ENCODE results near the gene C1QTNF6.
A peak's percentile ranks its signal among the peaks of the same experiment; 100 is the strongest.

Gene C1QTNF6

DNA sequence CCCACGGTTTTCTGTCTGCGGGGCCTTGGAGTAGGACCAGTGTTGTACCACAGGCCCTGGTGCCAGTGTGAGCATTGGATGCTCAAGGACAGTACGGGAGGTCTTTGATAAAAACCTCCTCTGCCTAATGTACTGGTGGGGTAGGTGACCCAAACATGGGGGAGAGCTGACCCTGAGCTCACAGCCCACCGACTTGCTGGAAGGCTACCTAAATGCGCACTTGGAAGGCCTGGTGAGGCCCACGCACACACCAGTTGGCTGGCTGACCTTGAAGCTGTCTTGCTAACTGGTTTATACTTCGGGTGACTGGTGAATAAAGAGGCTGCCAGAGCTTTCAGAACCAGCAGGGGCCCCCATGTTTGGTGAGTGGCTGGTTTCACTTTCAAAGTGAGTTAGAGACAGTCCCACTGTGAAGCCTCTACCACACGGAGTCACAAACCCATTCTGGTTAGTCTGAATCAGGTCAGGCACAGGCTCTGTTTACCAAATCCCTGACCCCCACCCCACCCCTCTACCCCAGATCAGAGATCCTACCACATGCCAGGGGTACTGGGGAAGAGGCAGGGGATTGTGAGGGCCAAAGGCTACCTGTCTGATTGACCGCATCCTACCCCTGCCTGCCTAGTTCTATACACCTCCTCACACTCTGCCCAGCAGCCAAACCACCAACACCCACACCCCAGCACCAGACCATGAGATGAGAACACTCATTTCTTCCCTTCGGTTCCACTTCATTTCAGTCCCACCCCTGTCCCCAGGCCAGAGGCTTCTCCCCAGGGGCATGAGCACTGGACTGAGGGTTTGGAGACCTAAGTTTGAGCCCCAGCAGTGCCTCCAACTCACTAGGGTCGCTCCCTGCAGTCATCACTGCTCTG is 25.6 kb downstream of the C1QTNF6 start:
- peak in 2 of 3 experiments; percentile 72 to 76 for DNase-seq (ENCODE audit: low read depth in 3 of 3)

DNA sequence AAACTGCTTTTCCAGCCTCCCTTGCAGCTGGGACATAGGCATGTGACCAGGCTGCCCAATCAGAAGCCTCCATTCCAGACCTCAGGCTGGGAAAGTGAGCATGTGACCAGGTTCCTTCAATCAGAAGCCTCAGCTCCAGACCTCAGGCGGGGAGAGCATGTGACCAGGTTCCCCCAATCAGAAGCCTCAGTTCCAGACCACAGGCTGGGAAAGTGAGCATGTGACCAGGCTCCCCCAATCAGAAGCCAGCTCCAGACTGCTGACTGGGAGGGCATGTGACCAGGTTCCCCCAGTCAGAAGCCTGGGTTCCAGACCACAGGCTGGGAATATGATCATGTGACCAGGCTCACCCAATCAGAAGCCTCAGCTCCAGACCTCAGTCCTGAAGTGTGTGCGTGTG is 26.6 kb downstream of the C1QTNF6 start:
- no peak for DNase-seq (ENCODE audit: low read depth in 3 of 3)

DNA sequence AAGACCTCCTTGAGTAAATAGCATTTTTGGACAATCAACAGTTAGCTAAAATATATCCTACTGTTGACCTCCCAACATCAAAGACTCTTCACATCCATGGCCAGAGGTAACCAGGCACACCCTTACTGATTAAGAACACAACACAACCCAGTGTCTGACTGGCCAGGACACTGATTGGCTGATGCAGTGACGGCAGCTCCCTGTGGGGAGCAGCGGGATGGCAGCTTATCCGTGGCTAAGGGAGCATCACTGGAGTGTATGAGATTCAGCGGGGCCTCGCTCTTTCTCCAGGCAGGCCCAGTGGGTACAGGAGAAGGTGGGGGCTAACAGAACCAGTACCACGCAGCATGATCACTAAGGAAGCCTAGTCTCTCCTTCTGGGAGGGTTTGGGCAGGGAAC is 28.0 kb downstream of the C1QTNF6 start:
- no peak for DNase-seq (ENCODE audit: low read depth in 3 of 3)

DNA sequence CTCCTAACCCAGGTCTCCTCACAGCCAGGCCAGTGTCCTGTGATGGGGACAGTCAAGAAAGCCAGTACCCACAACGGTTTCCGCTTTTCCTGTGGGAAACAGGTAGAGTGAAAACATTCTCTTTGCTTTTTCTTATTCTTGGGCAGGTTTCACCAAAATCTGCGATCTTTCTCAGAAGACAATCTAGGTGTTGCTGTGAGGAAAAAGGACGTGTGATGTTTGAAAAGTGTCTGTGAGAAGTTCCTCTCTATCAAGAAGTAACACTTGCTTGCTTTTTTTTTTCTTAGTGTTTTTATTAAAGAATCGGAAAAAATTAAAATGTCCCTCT is 29.1 kb downstream of the C1QTNF6 start:
- DNase-seq (ENCODE audit: low read depth in 3 of 3): no peak

DNA sequence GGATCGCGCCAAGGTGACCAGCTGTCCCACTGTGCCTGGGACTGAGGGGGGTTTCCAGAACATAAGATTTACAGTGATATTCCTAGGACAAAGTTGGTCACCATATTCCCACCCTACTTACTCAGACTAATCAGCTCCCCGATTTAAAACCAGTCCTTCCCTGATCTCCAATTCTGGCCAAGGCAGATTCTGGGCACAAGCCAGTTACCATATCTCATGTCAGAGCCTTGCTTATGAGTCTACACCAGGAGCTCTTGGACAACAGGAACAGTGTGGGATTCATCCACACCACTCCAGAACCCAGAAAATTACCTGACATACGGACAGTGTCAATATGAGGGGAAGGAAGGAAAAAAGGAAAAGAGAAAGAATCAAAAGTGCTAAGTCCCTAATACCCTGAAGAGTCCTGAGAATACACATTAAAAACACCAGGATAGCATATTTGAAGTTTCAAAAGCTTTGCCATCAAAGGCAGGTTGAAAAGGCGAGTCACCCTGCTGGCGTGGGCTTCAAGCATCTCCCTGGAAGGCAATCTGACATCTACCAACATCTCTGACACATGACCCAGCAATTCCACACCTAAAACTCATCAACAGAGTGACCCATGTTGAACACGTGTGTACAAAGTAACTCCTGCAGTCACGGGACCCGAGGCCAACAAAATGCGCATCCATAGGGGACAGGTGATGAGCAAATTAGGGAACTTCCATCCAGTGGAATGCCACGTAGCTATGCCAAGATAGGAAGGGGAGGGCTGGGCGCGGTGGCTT is 30.3 kb downstream of the C1QTNF6 start:
- DNase-seq (ENCODE audit: low read depth in 3 of 3): no peak

DNA sequence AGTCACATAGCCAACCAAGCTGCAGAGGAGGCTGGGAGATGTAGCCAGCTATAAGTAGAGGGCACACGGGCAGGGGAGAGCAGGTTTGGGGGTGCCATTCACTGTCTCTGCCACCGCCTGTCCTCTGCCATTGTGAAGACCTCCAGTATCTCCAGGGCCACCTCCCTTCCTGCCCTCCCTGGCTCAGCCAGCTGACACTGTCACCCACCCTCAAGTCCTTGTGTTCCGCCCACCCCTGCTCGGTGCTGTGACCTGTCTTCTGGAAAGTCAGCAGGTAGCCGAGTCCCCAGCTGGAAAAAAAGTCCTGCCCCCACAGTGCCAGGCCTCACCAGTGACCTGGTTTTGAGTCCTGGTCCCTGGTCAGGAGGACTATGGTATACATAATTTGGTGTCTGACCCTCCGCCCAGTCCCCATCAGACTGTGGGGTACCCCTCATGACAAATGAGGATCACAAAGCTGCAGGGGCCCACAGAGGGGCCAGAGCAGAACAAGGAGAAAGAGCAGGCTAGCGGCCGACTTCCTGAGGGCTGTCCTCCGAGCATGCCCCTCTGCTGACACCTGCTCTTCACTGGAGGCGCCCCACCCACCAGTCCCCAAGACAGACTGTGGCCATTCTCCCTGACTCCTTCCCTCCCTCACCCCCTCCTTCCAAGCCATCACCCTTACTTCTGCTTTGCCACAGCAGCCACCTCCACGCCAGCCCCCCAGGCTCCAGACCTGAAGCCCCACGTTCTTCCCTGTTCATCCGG is 31.2 kb downstream of the C1QTNF6 start:
- no peak for DNase-seq (ENCODE audit: low read depth in 3 of 3)

DNA sequence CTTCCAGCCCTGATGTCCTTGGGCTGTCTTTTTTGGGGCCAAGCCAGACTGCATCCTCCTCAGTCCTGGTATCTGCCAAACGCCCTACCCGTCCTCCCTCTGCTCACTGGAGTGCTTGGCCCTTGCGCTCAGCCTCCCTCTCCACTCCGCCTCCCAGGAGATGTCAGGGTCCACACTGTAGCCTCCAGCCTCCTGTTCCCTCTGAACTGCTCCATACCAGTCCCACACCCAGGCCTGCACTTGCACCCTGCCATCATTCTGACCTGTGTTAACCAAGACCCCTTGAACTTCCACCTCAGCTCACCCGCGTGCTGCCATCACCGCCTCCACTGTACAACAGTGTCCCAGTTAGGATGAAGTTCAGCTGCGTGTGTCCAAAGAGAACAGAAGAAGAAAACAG is 32.1 kb downstream of the C1QTNF6 start:
- DNase-seq (ENCODE audit: low read depth in 3 of 3): no peak

DNA sequence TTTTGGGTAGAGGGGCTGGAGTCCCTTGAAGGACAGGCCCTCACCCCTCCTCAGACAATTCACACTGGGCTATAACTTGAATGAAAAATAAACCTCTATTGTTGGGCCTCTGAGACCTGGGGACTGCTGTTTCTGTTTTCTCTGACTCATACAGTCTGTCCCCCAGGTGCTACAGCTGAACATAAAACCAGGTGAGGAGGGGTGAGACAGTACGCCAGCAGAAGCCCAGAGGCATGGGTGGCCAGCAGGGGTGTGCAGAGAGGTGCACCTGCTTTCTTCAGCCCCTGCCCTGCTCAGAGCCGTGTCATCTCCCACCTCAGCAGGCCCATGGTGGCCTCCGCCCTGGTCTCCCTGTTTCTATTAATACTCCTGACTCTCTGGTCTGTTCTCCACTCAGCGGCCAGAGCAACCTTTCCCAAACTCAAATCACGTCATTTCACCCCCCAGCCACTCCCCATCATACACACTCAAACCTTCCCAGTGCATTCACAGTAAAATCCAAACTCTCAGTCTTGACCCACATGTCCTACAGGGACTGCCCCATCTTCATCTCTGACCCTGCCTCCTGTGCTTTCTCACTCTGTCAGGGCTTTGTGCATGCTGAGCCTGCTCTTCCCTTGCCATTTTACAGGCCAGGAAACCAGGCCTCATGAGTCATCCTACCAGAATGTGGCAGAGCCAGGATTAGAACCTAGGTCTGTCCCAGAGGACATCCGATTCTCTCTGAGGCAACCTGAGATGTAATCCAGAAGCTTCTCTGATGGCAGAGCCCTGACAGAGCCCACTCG is 32.9 kb downstream of the C1QTNF6 start:
- DNase-seq (ENCODE audit: low read depth in 3 of 3): no peak

DNA sequence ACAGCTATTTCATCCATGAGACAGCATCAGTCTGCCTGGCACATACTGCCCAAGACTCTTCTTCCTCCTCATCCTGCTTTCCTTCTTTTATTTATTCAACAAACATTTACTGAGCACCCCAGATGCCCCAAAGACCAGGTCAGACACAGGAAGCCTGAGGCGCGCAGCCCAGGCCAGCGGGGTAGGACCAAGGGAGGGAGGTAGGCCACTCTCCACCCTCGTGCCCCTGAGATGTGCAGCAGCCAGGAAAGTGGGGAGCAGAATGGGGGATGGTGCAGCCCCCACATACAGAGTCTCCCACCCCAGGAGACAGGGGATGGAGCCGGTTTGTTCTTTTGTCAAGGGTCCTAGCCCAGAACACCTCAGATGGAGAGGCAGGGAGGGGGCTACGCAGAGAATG is 34.1 kb downstream of the C1QTNF6 start:
- DNase-seq (ENCODE audit: low read depth in 3 of 3): no peak

DNA sequence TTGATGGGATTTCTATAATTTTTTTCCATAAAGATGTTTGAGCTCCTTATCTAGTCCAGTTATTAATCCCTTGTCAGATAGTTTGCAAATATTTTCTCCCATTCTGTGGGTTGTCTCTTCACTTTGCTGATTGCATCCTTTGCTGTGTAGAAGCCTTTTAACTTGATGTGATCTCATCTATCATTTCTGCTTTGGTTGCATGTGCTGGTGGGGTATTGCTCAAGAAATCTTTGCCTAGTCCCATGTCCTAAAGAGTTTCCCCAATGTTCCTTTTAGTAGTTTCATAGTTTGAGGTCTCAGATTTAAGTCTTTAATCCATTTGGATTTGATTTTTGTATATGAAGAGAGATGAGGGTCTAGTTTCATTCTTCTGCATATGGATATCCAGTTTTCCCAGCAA is 36.6 kb downstream of the C1QTNF6 start:
- no peak for DNase-seq (ENCODE audit: low read depth in 3 of 3)

DNA sequence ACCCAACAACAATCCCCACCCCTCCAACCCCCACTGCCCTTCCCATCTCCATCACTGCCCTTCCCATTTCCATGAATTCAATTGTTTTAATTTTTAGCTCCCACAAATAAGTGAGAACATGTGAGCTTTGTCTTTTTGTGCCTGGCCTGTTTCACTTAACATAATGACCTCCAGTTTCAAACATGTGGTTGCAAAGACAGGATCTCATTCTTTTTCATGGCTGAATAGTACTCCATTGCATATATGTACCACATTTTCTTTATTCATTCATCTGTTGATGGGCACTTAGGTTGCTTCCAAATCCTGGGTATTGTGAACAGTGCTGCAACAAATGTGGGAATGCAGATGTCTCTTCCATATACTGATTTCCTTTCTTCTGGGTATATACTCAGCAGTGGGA is 37.3 kb downstream of the C1QTNF6 start:
- DNase-seq (ENCODE audit: low read depth in 3 of 3): no peak

DNA sequence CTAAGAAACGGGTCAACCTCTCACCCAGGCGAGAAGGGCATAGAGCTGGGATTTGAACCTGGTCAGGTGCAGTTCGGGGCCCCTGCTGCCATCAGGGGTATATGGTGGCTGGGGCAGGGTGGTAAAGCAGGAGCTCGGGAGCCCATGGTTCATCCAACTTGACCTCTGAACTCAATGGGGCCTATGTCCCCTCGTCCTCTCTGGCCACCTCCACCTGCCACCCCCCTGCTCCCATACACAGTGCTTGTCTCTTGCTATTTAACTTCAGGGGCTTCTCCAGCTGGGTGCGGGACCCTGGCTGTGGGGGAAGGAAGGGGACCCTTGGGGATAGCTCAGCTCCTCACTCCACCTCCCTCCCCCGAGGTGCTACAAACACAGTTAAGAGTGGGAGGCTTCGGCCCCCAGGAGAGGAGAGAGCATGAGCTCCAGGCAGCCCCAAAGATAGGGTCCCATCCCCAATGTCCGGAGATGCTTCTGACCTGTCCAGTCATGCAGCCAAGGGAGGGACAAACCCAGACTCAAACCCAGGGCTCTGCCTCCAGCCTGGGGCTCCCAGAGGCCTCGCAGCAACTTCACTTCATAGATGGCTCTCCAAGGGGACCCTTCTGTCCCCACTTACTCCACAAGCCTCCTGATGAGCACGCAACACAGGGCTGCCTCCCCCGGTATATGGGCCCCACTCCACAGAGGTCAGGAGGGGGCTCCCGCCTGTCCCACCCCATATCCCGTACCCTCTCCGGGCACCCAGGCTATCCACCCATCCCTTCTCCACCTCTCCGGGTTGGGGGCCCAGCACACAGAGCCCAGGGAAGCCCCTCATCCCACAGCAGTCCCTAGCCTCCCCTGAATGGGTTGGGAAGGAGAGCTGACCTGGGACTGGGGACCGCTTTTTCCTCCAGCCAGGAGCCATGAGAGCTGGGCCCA is 39.0 kb downstream of the C1QTNF6 start:
- no peak for DNase-seq (ENCODE audit: low read depth in 3 of 3)

DNA sequence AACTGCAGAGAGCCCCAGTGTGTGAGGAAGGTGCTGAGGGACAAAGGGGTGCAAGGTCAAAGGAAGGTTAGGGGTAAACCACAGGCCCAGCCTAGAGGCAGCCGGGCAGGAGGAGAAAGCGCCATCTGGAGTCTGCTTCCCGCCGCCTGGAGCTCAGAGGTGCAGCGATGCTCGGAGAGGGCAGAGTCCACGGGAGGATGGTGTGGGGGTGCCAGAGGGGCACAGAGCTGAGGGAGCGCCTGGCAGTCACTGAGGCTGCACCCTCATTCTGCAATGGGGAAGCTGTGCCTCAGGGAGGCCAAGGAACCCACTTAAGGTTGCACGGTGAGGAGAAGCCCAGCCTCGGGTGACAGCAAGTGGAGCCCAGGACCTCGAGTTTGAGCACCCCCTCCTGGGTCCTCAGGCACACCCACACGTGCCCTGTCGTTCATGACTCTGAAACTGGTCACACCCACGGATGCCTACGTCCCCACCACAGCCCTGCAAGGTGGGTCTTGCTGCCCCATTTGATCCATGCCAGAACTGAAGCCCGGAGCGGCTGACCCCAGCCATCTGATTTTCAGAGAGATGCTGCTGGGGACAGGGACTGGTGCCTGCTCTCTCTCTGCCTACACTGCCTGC is 39.9 kb downstream of the C1QTNF6 start:
- peak in 1 of 3 experiments; percentile 40 for DNase-seq (ENCODE audit: low read depth in 3 of 3)

DNA sequence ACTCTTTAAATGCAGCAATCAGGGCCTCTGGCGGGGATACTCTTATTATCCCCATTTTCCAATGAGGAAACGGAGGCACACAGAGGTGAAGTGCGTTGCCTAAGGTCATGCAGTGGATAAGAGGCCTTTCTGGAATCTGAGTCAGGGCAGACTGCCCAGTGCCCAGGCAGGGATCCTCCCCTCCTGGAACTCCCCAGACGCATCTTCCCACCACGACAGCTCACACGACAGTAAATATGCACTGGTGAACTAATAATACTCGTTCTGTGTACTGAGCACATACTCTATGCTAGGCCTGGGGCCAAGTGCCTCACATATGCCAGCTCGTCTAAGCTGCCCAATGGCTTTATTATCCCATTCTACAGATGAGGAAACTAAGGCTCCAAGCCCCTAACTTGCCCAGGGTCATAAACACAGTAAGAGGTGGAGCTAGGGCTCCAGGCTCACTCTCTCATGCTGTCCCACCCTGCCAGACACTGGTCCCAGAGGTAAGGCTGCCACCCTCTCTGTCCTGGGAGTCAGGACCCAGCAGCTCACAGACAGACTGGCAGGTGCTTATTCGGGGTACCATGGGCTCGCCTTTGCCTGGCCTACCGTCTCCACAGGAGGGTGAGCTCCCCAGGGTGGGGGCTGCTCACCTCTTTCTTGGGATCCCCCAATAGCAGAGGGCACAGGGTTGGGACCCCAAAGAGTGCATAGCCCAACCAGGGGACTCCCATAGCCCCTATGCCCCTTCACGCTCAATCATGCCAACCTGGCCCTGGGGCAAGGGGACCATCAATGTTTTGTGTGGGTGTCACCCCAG is 40.7 kb downstream of the C1QTNF6 start:
- DNase-seq (ENCODE audit: low read depth in 3 of 3): no peak

DNA sequence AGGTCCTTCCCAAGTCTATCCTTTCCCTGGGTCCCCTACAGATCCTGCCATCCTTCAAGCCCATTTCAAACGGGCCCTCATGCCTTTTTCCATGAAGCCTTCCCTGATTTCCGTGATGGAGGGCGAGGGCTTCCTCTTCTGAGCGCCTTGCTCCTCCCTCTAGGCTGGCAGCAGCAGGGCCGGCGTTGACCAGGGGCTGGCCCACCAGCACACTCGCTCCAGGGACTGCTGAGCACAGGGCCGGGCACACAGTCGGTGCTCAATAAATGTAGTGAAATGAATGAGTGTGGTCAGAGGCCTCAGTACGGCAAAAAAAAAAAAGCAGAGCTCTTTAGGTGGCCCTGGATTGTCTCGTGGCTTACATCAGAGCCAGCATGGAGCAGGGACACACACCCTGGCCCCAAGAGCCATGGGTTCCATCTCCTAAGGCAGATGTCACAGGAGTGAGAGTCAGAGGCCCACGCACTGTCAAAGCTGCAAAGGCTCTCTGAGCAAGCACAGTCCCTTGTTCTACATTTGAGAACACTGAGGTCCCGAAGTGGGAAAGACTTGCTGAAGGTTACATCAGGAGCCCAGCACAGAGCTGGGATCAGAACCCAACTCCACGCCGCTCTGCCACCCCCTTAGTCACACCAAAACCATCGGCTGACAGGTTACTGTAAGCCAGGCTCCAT is 41.4 kb downstream of the C1QTNF6 start:
- DNase-seq (ENCODE audit: low read depth in 3 of 3): no peak

DNA sequence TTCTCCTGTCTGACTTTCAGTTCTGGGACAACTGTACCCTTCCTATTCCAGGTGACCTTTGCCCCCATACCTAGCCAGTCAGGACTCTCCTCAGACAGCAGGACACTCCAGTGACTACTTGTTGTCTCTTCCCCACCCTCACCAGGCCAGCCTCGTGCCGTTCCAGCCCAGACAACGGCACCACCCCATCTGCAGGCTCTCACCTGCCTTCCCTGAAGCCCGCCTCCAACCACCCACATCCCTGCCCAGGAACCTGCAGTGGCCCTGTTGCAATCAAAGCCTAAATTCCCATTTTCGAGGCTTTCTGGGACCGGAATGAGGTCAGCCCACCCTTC is 42.0 kb downstream of the C1QTNF6 start:
- no peak for DNase-seq (ENCODE audit: low read depth in 3 of 3)

DNA sequence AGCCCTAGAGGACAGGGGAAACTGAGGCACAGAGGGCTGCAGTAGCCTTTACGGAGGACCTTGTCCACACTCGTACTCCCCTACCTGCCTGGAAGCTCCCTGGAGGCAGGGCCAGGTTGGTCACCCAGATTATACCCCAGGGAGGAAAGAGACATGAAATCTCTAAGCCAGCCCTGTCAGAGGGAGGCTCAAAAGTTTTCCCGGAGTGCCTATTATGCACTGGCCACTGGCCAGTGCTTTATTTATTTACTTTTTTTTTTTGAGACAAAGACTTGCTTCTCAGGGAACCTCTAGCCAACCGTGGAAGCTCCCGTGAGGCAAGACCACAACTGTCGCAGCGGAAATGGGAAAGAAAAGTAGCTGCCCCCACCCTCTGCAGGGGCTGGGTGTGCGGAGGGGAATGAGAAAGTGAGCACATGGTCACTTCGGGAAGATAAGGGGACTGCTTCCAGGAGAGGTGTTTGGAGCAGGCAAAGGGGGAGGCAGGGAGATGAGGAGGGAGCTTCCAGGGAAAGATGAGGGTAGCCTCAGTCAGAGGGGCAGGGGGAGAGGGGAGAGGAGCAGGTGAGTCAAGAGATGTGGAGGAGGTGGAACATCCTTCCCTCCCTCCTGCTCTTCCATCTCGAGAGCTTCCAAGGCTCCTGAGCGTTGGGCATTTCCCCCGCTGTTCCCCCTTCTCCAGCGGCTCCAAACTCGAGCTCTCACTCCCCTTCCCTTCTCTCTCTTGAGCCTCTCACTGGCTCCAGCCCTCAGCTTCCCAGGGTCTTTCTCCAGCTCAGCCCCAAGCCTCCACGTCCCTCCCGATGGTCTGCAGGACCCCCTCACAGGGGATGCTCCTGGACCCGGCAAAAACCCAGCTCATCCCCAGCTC is 42.6 kb downstream of the C1QTNF6 start:
- DNase-seq (ENCODE audit: low read depth in 3 of 3): no peak

DNA sequence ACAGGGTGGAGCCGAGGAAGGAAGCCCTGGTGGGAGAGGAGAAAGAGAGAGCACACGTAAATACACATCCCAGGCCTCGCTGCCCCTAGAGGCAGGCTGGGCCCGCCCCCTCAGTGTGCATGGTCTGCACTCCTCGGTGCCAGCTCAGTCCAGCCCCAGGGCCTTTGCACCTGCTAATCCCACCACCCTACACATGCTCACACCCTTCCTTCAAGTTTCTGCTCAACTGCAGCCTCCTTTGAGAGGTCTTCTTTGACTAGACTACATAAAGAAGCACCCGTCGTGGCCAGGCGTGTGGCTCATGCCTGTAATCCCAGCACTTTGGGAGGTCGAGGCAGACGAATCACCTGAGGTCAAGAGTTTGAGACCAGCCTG is 43.9 kb downstream of the C1QTNF6 start:
- no peak for DNase-seq (ENCODE audit: low read depth in 3 of 3)

Measured in stimulated activated CD4-positive, alpha-beta T cell treated with anti-CD3 and anti-CD28 coated beads, TNF-alpha, amount 100 ng/mL, for 24 hours (primary cell).